Muscle of back (tissue), 13 donors: ENCODE measurements around the gene OR7D4. TPM values are rescaled to one million over a fixed set of nuclear protein-coding genes. Genes with fewer than 3 reads are reported as not detected.
"Not testable (repeated sequence)": the region's sequence is repeated elsewhere in the genome, so short reads cannot be mapped to it uniquely, and the experiment has no call there.

Source experiments
- DNase-seq, 3 donors: peaks; one replicate each; pipeline versions ENCODE4 v3.0.0 to v3.0.0-alpha.2; 2013
- long read RNA-seq, 9 donors: transcript quantifications; one replicate each; lab custom pipeline, GENCODE V29; 2026
- polyA plus RNA-seq, 10 donors: library from polyadenylated mRNA; unstranded; fragments of 120-200 nt; gene quantifications; one replicate each; pipeline ENCODE4 v1.2.1, GENCODE V29; 2013; ENCODE audit not compliant: insufficient read length in 10 of 10

OR7D4 gene
- not detected for polyA plus RNA-seq
- long read RNA-seq, donor 1: 0 reads
- long read RNA-seq, donor 2: 0 reads
- long read RNA-seq, donor 3: 0 reads
- long read RNA-seq, donor 4: 0 reads
- long read RNA-seq, donor 5: 0 reads
- long read RNA-seq, donor 6, partial matches to known transcripts: 0 of 1 reads
- long read RNA-seq, donor 6, other reads (novel, unspliced or antisense): 0 of 1 reads
- long read RNA-seq, donor 7: 0 reads
- long read RNA-seq, donor 8: 0 reads
- long read RNA-seq, donor 9: 0 reads

DNA sequence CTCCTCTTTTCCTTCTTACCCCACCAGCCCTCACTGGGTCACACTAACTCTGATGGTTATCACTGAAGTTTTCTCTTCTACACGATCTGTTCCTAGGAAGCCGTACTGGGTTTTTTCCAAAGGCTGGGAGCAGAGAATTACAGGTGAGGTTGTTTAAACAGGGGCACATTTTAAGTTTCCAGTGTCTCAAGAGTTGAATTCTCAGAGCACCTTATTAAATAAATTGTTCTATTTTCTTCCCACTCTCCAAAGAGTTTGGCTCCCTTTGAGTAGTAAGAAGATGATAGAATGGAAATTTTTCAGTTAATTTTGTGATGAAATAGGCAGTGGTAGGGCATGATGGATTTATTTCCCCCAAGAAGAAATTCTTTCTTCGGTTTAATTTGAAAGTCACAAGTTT lies at the start of gene OR7D4:
Gene OR7D4, minus strand, starts transcription at position 101 of the 400 bp plus-strand sequence. CDS start 4,752 bp downstream, outside the sequence.
- DNase-seq: no peak

- DNase-seq: no peak
Observed at GRCh38 chr19:9251236-9251635, 31.8 kb upstream of the OR7D4 start.

DNA sequence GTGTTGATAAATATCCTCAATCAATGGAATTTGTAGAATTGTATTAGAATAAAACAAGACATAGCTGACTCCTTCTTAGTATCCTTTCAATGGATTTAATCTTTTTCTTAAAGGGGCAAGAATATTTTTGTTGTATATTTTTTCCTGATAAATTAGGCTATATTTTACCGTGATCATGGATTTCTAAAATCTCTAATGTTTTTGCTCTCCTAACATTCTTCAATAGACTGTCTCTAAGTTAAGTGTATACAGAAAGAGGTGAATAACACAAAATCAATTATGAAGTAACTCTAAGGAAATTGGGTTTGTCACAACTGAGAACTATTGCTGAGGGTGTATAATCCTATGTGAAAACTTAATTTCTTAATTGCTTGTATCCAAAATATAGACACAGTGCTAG lies 31.2 kb upstream of the OR7D4 start, which contains the start of gene OR7E24:
Gene OR7E24, plus strand, starts transcription at position 301 of the 400 bp plus-strand sequence. CDS start 114 bp downstream, outside the sequence.
- no peak for DNase-seq

DNA sequence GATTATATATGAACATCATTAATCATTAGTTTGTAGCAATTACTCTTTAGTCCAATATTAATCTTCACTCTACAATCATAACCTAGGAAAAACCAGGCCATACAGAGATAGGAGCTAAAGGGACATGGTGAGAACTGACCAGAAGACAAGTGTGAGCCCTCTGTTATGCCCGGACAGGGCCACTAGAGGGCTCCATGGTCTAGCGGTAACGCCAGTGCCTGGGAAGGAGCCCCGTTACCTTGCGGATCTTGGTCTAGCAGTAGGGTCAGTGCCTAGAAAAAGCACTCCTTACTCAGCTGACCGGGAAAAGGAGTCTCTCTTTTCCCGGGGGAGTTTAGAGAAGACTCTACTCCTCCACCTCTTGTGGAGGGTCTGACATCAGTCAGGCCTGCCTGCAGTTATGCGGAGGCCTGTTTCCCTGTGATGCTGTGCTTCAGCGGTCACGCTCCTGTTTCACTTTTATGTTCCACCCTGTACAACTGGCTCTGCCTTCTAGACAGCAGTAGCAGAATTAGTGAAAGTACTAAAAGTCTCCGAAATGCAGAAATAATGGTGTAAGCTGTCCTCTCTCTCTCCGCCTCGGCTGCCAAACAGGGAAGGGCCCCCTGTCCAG lies 13.8 kb downstream of the OR7D4 start:
- DNase-seq: peak; percentile 47 to 81 (median 68)

GRCh38 chr19:9198044-9198443 lies 21.3 kb downstream of the OR7D4 start:
- not testable (repeated sequence) for DNase-seq

GRCh38 chr19:9189535-9189934 lies 29.9 kb downstream of the OR7D4 start:
- DNase-seq: no peak

DNA sequence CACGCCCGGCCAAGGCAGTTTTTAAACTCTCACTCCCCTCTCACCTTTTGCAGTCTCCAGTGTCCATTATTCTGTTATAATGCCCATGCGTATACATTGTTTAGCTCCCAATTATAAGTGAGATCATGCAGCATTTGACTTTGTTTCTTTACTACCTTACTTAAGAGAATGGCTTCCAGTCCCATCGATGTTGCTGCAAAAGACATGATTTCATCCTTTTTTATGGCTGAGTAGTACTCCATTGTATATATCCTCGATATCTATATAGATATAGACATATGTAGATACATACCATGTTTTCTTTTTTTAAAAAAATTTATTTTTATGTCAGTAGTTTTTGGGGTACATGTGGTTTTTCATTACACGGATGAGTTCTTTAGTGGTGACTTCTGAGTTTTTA lies 32.2 kb downstream of the OR7D4 start:
- DNase-seq: no peak

DNA sequence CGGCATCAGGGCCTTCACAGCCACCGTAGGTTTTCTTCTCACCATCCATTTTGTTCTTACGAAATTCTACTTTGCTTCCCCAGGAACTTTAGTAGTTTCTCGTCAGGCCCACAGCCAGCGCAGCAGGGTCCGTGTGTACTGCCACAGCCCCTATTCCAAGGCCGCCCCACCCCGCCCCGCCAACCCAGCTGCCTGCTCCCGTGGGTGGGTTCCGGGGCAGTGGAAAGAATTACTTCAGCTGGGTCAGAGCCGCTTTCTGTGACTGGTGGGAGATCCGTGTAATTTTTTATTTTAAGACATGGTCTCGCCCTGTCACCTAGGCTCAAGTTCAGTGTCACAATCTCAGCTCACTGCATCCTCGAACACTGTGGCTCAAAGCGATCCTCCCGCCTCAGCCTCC lies 36.4 kb downstream of the OR7D4 start:
- no peak for DNase-seq

DNA sequence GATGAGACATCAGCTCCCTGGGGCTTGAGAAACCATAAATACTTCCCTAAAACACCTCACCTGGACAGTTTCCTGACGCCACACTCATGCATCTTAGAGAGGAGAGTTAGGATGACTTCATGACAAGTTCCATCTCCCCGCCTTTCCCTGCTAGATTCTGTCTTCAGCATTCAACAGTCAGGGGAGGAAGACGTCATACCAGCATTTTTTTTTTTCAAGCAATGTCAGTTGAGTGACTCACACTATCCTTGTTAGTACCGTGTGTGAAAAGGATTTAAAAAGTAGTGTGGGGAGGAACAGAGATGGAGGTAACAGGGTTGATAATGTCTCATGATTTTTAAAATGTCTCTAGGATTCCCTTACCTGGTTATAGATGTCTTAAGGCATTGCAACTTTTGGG lies 40.5 kb downstream of the OR7D4 start, which contains the start of gene OR7D2:
Gene OR7D2, plus strand, starts transcription at position 79 of the 400 bp plus-strand sequence. CDS start 6,803 bp downstream, outside the sequence.
- DNase-seq: no peak

DNA sequence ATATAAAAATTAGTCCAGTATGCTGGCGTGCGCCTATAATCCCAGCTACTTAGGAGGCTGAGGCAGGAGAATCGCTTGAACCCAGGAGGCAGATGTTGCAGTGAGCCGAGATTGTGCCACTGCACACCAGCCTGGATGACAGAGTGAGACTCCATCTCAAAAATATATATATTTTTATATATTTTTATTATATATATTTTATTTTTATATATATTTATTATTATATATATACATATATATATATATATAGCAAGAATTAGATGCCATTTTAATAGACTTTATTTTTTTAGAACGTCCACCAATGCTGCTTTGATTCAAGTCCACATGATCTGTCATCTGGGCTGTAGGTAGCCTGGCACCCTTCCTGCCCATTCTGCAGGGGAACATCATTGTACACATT lies 44.1 kb downstream of the OR7D4 start:
- no peak for DNase-seq

GRCh38 chr19:9171393-9171991 lies 47.9 kb downstream of the OR7D4 start:
- DNase-seq: no peak

- no peak for DNase-seq
Observed at GRCh38 chr19:9166846-9167245, 52.5 kb downstream of the OR7D4 start.

DNA sequence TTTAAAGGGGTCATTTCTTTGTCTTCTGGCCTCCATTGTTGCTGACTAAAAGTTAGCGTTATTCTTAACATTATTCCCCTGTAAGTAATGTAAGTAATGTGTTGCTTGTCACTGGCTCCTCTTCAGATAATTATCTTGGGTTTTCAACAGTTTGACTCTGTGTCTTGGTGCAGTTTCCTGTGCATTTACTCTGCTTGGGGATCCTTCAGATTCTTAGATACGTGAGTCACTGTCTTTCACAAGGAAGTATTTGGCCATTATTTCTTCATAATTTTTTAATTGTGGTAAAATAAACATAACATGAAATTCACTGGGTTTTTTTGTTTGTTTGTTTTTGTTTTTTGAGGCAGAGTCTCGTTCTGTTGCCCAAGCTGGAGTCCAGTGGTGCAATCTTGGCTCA lies 54.1 kb downstream of the OR7D4 start:
- DNase-seq: no peak

GRCh38 chr19:9161427-9161826 lies 58.0 kb downstream of the OR7D4 start:
- DNase-seq: no peak

Other genes with a start within 250 kb of the OR7D4 start
- gene MUC16, start 209.2 kb downstream of the OR7D4 start, polyA plus RNA-seq: under 1 TPM in 5 of 10 donors, not detected in 5; under 0.01 to 0.37 (median 0.05) TPM
- gene OR1M1, start 132.5 kb downstream of the OR7D4 start, polyA plus RNA-seq: under 1 TPM in 3 of 10 donors, not detected in 7; 0.08 to 0.19 (median 0.10) TPM
- under 1 TPM in 3 of 10 donors, not detected in 7; 0.04 to 0.08 (median 0.07) TPM for gene OR7G2, start 112.1 kb downstream of the OR7D4 start, polyA plus RNA-seq
- gene OR7G1, start 103.8 kb downstream of the OR7D4 start, polyA plus RNA-seq: not detected
- not detected for gene OR7G3, start 92.6 kb downstream of the OR7D4 start, polyA plus RNA-seq
- gene ZNF317, start 79.2 kb downstream of the OR7D4 start, polyA plus RNA-seq: 10 to 100 TPM; 15.6 to 23.7 (median 18.8) TPM
- gene OR7D2, start 40.6 kb downstream of the OR7D4 start, polyA plus RNA-seq: 1 to 10 TPM in 1 of 10 donors, under 1 TPM in 9; 0.05 to 1.5 (median 0.10) TPM
- gene OR7E24, start 31.3 kb upstream of the OR7D4 start, polyA plus RNA-seq: not detected
- 1 to 10 TPM; 2.0 to 4.9 (median 3.6) TPM for gene ZNF699, start 90.2 kb upstream of the OR7D4 start, polyA plus RNA-seq
- gene ZNF559, start 104.6 kb upstream of the OR7D4 start, polyA plus RNA-seq: 10 to 100 TPM; 18.5 to 36.4 (median 29.4) TPM
- 1 to 10 TPM; 2.8 to 7.9 (median 5.5) TPM for gene ZNF177, start 143.4 kb upstream of the OR7D4 start, polyA plus RNA-seq
- 10 to 100 TPM; 10.7 to 44.6 (median 24.8) TPM for gene ZNF266, start 216.0 kb upstream of the OR7D4 start, polyA plus RNA-seq